ENCODE data around the gene TBC1D20.
"Not testable (repeated sequence)": the region's sequence is repeated elsewhere in the genome, so short reads cannot be mapped to it uniquely, and the experiment has no call there.

Gene TBC1D20

DNA sequence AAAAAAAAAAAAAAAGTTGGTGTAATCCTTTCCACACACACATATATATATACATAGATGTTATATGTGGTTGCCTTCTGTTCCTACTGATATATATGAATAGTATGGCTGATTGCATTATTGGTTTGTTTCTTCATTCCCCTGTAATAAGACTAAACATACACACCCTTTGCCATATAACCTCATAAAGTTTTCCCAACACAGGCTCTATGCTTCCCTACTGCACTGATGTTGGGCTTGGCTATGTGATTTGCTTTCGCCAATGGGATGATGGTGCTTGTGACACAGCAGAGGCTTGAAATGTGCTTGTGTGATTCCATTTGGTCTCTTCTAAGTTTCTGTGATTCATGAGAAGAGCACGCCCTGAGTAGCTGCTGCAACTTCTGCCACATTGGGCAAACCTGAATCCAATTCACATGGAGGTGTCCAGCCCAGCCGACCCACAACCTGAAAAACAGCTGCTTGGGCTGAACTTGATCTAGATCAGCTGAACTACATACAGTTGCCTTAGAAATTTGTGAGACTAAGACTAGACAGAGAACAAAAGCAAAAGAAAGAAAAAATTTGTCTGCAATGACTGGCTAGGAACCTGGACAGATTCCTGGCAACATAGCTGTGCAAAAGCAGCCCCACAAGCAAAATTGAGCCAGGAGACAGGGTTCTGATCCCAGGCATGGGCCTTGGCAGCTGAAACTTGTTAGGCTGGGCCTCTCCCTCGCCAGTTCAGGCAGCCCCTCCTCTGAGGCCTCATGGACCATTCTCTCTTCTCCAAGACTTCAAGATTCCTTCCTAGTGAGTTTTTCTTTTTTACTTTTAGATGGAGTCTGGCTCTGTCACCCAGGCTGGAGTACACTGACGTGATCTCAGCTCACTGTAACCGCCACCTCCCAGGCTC is 13.4 kb upstream of the TBC1D20 start:
- DNase-seq: no peak

DNA sequence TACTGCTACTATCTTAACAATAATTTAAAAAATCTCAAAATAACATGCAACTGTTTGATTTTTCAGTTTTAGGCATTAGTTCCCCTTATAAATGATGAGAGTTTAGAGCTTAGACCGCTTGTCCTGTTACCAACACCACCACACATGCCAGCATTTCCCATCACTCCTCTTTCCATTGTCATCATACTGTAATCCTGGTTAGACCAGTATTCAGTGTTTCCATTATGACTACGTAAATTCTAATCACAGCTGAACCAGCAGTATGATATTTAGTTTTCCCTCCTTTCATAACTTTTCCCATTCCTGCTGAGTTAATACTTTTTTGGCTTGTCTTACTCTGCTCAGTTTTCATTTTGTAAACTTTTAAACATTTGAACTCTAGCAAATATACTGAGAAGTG is 12.2 kb upstream of the TBC1D20 start:
- DNase-seq: no peak

DNA sequence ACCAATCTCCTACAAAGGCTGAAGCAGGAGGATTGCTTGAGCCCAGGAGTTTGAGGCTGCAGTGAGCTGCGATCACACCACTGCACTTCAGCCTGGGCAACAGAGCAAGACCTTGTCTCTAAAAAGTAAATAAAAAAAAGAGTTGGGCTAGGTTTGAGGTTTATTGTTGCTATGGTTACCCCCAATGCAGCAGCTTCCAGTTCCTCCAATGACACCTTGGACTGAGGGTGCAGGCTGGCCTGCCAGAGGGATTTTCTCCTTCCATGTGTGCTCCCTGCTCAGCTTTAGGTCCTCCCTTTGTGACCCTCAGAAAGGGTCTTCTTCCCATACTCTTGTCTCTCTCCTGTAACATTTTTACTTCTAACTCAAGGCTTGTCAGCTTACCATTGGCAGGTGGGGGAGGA is 10.6 kb upstream of the TBC1D20 start:
- no peak for DNase-seq

DNA sequence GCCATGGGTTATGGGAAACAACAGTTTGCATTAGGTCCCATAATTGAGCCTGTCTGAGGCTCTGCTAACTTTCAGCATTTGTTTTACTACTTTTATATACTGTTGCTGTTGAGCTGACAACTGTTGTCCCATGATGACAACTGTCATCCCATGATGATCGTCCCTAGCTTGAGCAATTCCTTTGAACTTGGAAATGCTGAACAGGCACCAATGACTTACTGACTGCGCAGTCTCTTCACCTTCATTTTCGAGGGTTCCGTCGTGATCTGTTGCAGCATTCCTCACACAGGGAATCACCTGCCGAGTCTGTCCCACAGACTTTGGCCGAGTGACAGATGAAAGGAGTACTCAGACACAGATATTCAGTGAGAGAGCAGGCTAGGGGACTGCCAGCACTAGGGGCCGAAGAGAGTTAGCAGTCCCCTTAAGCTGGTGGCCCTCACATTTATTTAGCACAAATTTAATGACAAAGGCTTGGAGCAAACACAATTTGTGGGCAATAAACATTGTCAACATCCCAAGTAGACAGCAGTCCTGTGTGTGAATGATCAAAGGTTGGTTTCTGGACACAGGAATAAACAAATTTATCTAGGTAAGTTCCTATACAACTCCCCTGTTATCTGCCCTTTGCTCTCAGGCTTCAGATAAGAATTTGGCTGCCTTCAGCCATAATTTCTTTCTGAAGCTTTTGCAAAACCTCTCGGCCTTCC is 10.0 kb upstream of the TBC1D20 start:
- no peak for DNase-seq

DNA sequence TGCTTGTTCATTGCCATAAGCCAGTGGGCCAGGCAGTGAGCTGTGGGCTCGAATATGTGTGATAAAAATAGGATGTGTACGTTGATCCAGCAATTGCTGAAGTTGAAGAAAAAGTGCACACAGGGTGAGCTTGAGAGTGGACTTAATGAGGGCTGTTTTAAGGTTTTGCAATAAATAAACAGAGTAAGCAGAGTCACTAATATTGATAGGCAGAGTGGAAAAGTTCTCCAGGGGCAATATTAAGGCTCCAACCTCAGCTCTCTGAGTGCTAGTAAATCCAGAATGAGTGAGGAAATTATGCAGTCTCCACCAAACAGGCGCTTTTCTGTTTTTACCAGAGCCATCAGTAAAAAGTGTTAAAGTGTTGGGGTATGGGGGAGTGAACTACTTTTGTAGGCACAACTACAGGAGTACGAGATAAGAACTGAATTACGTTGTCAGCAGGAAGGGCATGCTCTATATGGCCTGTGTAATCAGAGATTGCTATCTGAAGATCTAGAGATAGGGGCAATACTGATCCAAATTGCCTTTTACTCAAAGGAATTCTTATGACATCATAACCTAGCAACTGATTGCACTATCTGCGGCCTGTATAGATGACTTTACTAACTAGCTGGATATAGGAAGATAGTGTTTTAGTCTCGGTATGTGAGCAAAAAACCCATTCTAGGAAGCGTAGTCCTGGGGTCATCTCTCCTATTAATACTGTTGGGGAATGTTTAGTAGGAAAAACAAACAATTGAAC is 7.6 kb upstream of the TBC1D20 start:
- DNase-seq: no peak

DNA sequence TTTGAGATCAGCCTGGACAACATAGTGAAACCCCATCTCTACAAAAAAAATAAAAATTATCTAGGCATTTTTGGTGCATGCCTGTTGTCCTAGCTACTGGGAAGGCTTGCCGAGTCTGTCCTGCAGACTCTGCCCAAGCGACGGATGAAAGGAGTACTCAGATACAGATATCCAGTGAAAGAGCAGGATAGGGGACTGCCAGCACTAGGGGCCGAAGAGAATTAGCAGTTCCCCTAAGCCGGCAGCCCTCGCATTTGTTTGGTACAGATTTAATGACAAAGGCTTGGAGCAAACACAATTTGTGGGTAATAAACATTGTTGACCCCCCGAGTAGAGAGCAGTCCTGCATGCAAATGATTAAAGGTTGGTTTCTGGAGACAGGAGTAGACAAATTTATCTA is 5.4 kb upstream of the TBC1D20 start:
- no peak for DNase-seq

DNA sequence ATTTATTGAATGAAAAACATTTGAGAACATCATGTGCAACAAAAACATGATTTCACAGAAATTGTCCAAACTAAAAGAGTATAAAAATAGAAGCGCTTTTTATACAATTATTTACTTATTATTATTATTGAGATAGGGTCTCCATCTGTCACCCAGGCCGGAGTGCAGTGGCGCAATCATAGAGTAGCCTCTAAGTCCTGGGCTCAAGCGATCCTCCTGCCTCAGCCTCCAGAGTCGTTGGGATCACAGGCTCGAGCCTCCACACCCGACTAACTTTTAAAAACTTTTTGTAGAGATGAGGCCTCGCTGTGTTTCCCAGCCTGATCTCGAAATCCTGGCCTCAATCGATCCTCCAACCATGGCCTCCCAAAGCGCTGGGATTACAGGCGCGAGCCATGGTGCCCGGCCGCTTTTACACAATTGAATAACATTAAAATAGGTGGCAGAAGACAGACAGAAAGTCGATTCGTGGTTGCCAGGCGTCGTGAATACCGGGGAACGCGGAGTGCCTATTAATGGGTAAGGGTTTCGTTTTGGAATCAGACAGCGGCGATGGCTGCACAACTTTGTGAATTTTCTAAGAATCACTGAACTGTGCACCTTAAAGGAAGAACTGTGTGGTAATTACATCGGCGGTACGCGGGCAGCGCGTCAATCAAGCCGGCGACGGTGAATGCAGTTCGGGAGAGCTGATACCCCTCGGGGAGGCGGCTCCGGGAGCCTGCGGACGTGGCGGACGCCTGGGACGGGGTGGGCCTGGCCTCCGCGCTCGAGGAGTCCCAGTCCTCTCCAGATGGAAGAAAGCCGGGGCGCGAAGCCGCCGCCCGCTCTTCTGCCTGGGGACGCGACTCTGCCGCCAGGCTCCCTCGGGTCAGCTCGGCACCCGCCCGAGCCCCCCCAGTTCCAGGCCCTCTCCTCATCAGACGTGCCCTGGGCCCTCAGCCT is 807 bp downstream of the TBC1D20 start:
- peak in 7 of 14 donors; percentile 35 to 73 (median 54) for DNase-seq

DNA sequence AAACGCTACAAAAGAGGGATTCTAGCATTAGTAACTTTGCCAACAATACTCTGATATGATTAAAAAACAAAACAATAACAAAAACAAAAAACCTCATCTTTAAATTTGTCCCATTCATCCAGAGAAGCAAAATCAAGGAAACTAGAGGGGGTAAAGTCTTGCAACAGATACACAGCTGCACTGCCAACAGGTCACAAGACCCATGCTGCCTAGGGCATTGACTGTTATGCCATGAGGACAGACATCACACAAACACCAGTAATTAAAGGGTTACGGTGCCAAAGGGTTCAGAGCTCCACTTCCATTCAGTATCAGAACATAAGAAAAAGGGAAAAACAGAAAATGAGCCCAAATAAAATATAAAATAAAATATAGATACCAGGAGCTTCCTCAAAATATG is 1.6 kb downstream of the TBC1D20 start:
- peak in 2 of 14 donors; percentile 1 to 9 for DNase-seq

DNA sequence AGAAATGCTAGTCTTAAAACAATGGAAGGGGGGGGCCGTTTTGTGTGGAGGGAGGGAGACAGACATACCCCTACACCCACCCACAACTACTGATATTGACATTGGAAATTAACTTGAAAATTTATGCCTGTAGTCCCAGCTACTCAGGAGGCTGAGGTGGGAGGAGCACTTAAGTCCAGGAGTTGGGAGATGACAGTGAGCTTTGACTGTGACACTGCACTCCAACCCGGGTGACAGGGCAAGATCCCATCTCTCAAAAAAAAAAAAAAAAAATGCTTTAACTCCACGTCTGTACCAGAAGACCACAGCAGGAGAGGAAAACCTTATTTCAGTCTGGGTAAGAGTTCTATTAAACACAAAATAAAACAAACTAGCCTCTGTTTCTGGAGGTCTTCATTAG is 2.2 kb downstream of the TBC1D20 start:
- no peak for DNase-seq

DNA sequence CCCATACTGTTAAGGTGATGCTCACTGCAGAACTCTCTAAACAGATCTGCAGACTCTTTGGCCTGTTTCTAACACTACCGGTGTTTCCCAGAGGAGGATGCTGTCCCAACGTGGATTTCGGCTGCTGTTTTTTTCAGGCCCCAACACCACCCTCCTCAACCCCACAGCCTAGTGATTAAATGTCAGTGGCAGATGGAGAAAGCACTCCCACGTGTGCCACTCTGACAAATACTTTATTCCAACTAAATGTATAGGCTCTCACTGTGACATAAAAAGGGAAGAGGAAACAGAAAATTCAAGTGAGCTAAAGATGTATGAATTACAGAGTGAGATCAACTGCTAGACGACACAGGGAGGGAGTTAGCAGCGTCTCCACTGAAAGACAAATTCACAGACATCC is 3.6 kb downstream of the TBC1D20 start:
- DNase-seq: no peak

DNA sequence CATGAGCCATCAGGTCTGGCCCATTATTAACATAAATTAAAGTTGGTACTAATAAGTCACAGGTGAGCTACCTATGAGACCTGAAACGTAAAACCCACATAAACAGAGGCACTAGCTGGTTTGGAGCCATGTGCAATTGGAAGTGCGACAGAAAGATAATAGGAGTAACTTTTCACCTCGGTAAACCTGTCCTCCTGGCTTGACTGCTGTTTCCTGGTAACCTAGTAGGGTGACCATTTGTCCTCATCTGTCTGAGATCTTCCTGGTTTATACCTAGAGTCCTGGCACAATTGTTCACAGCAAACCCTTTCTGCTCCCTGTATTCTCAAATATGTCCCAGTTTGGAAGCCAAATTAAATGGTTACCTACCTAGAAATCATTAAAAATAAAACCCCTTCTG is 7.4 kb downstream of the TBC1D20 start:
- DNase-seq: no peak

DNA sequence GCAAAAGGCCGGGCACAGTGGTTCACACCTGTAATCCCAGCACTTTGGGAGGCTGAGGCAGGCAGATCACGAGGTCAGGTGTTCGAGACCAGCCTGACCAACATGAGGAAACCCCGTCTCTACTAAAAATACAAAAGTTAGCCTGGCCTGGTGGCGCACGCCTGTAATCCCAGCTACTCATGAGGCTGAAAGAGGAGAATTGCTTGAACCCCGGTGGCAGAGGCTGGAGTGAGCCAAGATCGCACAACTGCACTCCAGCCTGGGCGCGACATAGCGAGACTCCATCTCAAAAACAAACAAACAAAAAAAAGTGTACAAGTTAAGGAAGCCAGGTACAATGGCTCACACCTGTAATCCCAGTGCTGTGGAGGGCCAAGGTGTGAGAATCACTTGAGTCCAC is 10.3 kb downstream of the TBC1D20 start:
- DNase-seq: not testable (repeated sequence)

DNA sequence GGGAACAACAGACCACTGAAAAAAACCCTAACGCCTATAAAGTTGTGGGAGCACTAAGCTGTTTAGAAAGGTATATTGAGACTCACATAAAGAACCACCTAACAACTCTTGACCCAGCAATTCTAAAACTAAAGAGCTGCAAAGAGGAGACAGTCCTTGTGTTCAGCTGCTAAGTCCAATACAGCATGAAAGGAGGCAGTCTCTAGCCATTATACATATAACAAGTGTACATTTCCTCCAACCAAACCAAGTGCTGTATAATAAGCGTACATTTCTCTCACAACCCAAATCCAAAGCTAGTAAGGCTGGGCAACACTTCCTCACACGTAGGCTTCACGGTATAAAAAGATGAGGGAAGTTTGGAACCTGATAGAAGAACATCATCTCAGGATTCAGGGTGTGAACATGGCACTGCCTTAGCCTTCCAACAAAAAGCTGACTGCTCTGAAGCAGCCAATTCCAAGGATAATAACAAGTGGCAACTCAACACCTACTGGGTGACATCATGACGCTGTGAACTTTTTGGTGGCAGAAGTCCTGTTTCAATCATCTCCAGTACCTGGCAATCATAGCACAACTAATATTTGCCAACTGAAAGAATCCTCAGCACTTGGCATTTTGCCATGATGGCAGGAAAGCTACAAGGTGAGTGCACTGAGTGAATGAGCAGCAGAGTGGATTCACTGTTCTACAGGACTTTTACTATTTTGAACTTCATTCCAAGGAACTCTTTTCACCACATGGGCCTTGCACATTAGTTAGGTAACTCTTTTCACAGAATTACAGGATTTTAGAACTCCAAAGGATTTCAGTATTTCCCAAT is 16.6 kb downstream of the TBC1D20 start:
- peak in 1 of 14 donors; percentile 4 for DNase-seq

DNA sequence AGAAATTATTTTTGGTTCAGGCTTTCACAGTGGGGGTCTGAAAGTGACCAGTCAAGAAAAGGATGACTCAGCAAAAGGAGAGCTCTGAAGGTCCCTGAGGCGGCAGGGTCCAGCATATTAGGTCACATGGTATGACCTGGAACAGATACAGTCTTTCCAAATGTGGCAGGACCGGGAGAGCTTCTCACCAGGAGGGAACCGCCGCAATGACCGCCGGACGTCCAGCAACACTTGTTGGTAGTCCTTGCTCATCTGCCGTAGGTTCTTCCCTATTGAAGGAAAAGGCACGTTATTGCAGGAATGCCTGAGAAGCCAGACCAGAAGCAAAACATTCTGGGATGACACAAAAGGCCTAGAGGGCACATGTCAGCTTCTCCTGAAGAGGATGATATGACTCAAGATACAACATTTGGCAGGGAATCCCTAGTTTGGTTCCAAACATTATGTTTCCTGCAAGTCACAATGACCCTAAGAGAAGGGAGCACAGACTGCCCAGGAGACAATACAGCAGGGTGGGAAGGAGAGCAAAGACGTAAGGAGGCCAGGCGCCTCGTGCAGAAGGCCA is 17.4 kb downstream of the TBC1D20 start:
- DNase-seq: peak in 1 of 14 donors; percentile 45

DNA sequence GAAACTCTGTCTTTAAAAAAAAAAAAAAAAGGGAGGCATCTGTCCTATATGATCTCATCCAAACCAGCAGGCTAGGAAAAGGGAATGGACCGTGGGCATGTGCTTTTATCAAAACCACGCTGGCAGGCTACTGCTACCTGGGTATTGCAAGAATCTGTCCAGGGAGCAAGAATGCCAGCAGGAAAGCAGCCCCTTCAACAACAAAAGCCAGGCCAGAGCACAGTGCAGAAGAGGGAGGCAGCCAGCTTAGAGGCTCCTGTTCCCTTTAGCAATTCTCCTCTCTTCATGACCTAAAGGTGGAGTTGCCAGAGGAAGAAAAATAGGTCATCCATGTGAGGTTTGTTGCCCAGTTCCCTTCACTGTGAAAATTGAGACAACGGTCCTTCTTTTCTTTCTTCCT is 18.2 kb downstream of the TBC1D20 start:
- DNase-seq: peak in 1 of 14 donors; percentile 63

DNA sequence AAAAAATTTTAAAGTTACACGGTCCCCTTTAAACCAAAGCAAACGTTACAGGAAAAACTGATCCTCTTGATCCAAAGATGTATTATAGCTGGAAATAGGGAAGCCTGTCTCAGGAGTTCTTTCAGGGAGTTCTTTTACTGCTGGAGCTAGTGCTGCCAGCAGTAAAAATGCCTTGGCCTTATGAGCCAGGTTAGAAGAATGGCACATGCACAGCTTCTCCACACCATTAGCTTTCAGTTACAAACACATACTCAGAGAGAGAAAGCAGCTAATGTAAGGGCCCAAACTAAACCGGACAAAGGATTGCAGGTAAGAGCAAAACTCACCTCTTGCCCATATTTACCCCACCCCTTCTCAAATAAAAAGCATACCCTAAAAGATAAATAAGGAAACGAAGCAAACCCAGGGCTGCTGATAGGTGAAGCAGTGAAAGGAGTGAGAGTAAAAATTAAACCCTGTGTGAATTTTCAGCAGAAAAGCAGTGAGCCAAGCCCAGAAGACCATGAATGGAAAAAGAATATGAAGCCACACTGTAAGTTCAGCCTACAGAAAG is 19.0 kb downstream of the TBC1D20 start:
- DNase-seq: no peak

DNA sequence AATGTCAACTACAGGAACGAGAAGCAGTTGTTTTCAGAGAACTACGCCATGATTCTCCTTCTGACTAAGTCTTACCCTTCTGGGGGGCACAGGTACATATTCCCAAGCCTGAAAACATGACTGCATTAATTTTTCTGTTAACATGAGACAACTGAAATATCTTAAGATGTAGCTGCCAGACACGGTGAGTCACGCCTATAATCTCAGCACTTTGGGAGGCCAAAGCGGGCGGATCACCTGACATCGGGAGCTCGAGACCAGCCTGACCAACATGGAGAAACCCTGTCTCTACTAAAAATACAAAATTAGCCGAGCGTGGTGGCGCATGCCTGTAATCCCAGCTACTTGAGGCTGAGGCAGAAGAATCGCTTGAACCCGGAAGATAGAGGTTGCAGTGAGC is 21.7 kb downstream of the TBC1D20 start:
- no peak for DNase-seq

DNA sequence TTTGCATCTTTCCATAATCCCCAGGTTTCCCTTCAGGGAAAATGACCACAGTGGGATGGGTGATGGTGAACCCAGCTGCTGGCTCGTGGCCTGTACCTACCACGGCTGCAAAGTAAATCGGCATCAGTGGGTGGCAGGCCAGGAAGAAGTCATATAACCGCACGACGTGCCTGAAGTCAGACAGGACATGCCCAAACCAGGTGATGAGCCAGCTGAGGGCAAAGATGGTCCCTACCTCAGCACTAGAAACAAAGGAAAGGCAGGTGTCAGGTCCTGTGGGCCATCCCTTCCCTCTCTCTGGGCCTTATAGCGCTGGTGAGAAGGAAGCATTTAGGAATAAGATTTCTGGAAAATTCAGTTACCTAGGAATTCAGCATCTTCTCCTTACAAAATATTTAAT is 22.2 kb downstream of the TBC1D20 start:
- no peak for DNase-seq

DNA sequence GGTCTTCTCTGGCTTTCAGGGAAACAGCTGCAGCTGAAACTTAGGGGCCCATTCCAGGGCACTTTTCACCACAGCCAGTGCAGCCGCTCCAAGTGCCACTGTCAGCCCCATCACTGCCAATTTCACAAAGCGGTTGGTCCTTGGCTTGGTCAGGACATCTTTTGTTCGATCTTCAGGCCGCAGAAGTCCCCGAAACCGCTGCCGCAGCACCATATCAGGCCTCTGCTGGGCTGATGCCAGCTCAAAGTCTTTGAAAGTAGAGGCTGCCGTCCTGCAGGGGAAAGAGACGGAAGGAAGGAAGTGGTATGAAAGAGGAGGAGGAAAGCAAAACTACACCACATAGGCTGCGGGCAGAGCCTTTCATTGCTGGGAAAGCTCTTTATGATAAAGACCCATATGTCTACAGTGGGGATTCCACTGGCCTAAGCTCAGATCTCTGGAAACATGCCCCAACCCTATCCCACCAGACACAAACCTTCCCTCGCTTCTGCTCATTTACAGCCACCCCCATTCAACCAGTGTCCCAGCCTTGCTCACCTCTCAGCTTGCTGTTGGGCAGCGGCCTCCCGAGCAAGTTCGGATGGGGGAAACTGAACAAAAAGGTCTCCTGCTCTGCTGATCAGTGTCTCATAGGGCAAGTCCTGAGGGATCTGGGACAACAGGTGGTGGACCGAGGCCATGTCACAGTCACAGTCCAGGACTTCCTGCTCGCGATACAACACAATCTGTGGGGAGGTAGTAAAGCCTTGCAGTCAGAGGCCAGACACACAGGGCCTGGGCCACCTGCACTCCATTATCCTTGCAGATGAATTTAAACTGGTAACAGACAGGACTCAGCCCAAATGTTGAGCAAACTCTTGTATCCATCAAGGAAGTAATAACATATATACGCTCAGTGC is 23.5 kb downstream of the TBC1D20 start:
- DNase-seq: peak in 1 of 14 donors; percentile 9

Measured in C1 segment of cervical spinal cord (tissue), 14 donors.